ENCODE data around the gene UHRF1. TPM values are rescaled to one million over a fixed set of nuclear protein-coding genes. Genes with fewer than 3 reads are reported as not detected.
"Not testable (repeated sequence)": the region's sequence is repeated elsewhere in the genome, so short reads cannot be mapped to it uniquely, and the experiment has no call there.

Gene UHRF1
- total and polyA plus RNA-seq, 2 of the 4 experiments (the other 2 are of a cell fraction): 47.4 to 57.4 TPM

GRCh38 chr19:4950650-4951049, 41.3 kb downstream of the UHRF1 start:
- CTCF ChIA-PET; H3K4ac ChIP-seq (ENCODE audit: low read depth, low read length); H3K9me3 ChIP-seq (ENCODE audit: control insufficient read depth, insufficient read depth, low read length); in situ Hi-C loops (cut with MboI; ENCODE audit: low sequenced_read_pairs); H2BK120ac ChIP-seq (ENCODE audit: low read depth, low read length); intact Hi-C loops (cut with micrococcal nuclease); H4K20me1 ChIP-seq (ENCODE audit: insufficient read depth, low read length); H2BK20ac ChIP-seq (ENCODE audit: low read depth, low read length); H3K23ac ChIP-seq (ENCODE audit: low read depth, low read length); H3K9ac ChIP-seq (ENCODE audit: low read depth, low read length); H4K91ac ChIP-seq (ENCODE audit: insufficient read depth, low read depth, low read length); H3K27me3 ChIP-seq (ENCODE audit: control insufficient read depth, insufficient read depth, low read length); H2BK5ac ChIP-seq (ENCODE audit: low read depth, low read length, poor library complexity, severe bottlenecking); H4K8ac ChIP-seq (ENCODE audit: low read depth in 2 of 2, low read length in 2 of 2); BruUV-seq (replicated peaks); H2AFZ ChIP-seq (replicated peaks; ENCODE audit: low read length, poor library complexity); H3K27ac ChIP-seq (ENCODE audit: insufficient read depth, low read length); H3K14ac ChIP-seq (replicated peaks; ENCODE audit: low read depth, low read length); H3K4me3 ChIP-seq (ENCODE audit: insufficient read depth, low read depth, low read length); H3K18ac ChIP-seq (ENCODE audit: low read depth, low read length); H3K4me2 ChIP-seq (ENCODE audit: low read depth, low read length); H2AK5ac ChIP-seq (ENCODE audit: low read depth, low read length); H3K9me1 ChIP-seq (ENCODE audit: insufficient read depth, low read length); ATAC-seq (ENCODE audit: low read depth); DNase-seq; POLR2A ChIA-PET (ENCODE audit: unreplicated experiment); H3K56ac ChIP-seq (ENCODE audit: extremely low read depth, insufficient read depth, low read length); H3K4me1 ChIP-seq (ENCODE audit: control insufficient read depth, insufficient read depth, low read length); H2AK9ac ChIP-seq (replicated peaks; ENCODE audit: low read depth, low read length, poor library complexity); H4K5ac ChIP-seq (ENCODE audit: low read depth, low read length); dilution Hi-C loops (cut with HindIII; ENCODE audit: low sequenced_read_pairs, unreplicated experiment); H2BK15ac ChIP-seq (ENCODE audit: low read depth, low read length): not testable (repeated sequence)
- peaks cover 4 to 47% of the 10 kb centered on the region in 2 experiments for H3K79me1 ChIP-seq (ENCODE audit: low read depth in 1 of 2, low read length in 2 of 2)
- H3K36me3 ChIP-seq (ENCODE audit: control insufficient read depth, insufficient read depth, low read length): peaks cover 24% of the 10 kb centered on the region
- WGBS, 2 experiments (ENCODE audit: extremely low coverage in 2 of 2, insufficient read length in 1 of 2): 98% methylated on average over 8 of the region's 23 CpGs; no CpG with 5 or more reads in 1 of the 2 experiments
